Activated CD4-positive, alpha-beta T cell treated with anti-CD3 and anti-CD28 coated beads, Interleukin-2, amount 50 U/mL, for 24 hours (primary cell): Measurements from ENCODE around the gene SHANK1.

ENCODE experiments used
- DNase-seq, 2 donors: peaks; one replicate each; pipeline ENCODE4 v3.0.0-alpha.2; 2020; ENCODE audit warnings: low read depth in 1 of 2, low spot score in 1 of 2

SHANK1 gene

DNA sequence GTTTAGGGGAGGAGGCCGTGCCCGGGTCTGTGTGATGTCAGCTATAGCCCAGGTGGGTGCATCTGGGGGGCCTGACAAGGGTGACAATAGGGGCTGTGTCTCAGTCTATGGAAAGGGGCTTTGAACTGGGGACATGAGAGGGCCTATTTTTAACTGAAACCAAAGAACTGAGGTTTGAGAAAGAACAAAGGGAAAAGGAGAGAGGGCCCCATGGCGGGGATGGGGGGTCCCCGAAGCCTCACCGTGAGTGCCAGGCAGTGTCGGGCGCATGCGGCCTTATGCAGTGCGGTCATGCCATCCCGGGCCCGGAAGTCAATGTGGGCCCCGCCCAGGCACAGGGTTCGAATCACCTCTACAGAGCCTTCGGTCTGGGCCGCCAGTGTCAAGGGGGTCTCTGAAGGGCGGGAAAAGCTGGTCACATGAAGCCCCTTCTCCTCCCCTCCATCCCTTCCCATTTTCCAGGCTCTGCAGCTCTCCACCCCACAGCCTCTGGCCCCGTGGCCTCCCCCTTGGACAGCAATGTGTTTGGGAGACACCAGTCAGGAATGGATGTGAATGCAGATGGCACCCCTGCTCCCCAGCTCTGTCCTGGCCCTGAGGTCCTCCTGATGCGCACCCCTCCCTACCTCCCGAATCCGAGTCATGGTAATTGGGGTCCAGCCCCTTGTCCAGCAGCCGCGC lies 5.9 kb downstream of the SHANK1 start:
- DNase-seq: no peak

DNA sequence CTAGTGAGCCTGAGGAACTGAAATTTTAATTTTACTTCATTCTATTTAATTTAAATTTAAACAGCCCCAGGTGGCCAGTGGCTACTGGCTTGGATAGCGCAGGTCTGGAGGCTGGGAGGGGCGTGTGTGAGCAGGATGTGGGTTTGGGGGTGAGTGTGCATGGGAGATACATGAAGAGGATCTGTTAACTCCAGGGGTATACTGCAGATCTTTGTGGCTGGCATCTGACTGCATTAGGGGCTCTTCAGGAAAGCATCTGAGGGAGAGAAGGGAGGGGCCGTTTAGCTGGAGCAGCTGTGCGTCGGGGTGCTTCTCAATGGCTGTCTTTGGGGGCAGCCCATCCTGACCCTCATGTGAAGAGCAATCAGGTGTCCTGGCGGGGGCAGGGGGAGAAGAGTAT lies 6.8 kb downstream of the SHANK1 start:
- no peak for DNase-seq

- no peak for DNase-seq
Measured at GRCh38 chr19:50711805-50712204, 7.8 kb downstream of the SHANK1 start.

DNA sequence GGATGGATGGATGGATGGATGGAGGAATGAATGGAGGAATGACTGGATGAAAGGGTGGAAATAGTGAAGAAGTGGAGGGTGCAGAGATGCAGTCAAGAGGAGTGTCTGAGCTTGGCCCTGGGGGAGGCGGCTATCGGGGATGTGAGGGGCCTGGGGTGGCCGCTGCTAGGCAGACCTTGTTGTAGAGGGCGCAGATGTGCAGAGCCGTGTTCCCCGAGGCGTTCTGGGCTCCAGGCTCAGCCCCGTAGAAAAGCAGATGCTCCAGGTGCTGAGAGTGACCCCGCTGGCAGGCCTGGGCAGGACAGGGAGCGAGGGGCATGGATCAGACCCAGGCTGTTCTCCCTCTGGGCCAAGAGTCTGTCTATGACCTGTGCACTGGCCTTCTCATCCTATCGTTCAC lies 8.4 kb downstream of the SHANK1 start:
- DNase-seq: no peak

- DNase-seq: no peak
Measured at GRCh38 chr19:50710612-50711011, 9.0 kb downstream of the SHANK1 start.

- no peak for DNase-seq
Measured at GRCh38 chr19:50710094-50710493, 9.5 kb downstream of the SHANK1 start.

DNA sequence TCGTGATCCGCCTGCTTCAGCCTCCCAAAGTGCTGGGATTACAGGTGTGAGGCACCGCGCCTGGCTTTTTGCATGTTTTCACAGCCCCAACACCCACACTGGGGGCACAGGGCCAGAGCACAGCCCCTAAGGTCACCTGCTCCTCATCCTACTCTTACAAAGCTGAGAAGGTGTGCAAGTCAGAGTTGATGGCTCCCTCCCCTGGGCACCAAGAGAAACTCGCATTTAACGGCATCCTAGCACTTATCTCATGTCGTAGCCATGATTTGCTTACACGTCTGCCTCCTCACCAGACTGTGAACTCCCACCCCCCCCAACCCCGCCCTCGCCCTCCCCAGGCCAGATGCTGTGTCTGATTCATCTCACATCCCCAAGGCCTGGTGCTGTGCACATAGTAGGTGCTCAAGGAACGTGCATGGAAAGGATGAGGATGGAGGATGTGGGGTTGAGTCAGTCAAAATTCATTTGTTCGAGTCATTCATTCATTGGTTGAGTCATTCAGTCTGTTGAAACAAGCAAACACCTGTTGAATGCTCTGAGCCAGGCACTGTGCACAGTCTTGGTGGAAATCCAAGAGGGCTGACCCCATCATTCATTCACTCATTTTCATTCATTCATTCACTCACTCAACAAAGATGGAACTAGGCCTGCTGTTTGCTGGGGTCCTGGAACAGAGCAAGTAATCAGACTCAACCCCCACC lies 11.3 kb downstream of the SHANK1 start:
- DNase-seq: no peak

GRCh38 chr19:50706387-50706786 lies 13.2 kb downstream of the SHANK1 start:
- DNase-seq: no peak

DNA sequence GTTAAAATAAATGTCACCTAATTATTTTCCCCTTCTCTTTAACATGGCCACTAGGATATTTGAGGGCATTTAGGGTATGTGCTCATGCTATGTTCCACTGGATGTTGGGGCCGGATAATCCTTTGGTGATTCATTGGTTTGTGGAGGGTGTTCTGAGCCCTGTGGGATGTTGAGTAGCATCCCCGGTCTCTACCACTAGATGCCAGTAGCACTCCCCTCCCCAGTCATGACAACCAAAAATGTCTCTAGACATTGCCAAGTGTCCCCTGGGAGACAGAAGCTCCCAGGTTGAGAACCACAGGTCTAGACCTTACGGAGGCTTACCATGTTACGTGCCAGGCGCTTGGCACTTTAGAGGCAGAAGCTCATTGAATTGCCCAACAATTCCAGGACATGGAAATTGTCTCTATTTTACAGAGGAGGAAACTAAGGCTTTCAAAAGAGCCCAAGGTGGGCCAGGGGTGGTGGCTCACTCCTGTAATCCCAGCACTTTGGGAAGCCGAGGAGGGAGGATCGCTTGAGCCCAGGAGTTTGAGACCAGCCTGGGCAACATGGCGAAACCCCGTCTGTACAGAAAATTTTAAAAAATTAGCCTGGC lies 14.1 kb downstream of the SHANK1 start:
- DNase-seq: no peak

GRCh38 chr19:50703915-50704796 lies 15.4 kb downstream of the SHANK1 start:
- DNase-seq: no peak

- no peak for DNase-seq
Measured at GRCh38 chr19:50702871-50703829, 16.5 kb downstream of the SHANK1 start.

- DNase-seq: no peak
Measured at GRCh38 chr19:50702158-50702870, 17.3 kb downstream of the SHANK1 start.

DNA sequence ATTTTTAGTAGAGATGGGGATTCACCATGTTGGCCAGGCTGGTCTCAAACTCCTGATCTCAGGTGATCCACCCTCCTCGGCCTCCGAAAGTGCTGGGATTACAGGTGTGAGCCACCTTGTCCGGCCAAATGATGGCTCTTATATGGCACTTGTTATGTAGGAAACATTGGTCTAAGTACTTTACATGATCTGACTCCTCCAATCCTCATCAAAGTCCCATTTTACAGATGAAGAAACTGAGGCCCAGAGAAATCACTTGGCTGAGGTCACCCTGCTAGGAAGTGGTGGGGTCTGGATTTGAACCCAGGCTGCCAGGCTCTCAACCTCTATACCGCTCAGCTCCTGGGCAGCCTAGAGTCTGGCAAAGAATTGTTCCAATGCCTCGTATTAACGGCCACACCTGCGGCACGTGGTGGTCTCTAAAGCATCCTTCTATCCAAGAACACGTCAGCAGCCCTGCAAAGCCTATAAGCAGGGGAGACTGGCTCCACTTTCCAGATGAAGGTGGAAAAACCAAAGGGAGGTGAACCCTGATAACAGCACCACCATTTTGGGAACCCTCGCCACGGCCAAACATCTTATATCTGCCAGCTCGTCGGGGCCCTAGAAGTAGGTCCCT lies 18.1 kb downstream of the SHANK1 start:
- DNase-seq: no peak

DNA sequence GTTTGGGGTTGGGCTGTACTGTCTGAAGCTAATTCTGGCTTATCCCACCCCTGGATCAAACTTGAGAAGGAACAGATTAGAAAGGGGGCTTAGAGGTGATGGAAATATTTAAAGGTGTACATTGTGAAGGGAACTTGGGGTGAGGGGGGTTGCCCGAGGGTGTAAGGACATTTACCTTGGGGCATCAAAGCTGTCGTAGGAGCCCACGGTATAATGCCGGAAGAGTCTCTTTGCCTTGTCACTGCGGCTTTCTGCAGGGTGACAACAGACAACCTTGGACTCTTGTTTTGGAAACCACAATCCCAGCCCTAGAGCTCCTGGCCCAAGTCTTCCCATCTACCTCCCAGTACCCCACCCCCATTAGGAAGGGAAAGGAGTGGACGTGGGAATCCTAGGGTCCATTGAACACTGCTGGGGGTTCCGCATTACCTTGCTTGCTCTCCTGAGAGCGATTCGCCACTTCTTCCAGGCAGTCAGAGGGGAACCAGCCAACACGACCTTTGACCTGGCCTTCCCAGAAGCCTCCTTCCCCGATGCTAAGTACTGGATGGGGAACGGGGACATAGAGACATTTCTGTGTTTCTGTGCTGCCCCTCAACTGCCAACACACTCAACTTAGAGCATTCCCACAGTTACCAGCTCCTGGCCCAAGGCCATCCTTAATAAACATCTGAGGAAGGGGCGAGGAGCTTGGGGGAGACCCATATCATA lies 22.0 kb downstream of the SHANK1 start:
- no peak for DNase-seq

DNA sequence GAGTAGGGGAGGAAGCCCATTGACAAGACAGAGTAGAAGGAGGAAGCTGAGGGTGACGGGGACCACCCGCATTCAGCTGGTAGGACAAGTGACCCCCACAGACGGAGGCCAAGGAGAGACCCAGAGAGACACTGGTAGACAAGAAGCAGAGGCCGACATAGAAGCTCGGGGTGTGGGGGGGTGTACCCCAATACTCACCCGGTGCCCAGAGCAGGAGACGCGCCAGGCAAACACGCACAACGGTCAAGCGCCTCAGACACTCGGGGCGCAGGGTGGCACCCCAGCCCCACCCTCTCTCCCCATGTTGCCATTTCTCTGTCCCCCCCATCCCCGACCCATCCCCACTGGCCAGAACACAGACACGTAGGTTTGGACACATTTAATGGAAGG lies 23.5 kb downstream of the SHANK1 start:
- DNase-seq: no peak

GRCh38 chr19:50695251-50696093 lies 24.1 kb downstream of the SHANK1 start:
- DNase-seq: no peak

- DNase-seq: no peak
Measured at GRCh38 chr19:50694815-50695145, 24.8 kb downstream of the SHANK1 start.
